CD1c-positive myeloid dendritic cell (primary cell): ENCODE measurements around the gene DOCK1.

Source experiments
- DNase-seq: peaks from one replicate; pipeline ENCODE4 v3.0.0-alpha.2; 2016; ENCODE audit errors: extremely low spot score

The DOCK1 gene

GRCh38 chr10:127085957-127086356, 180.7 kb downstream of the DOCK1 start:
- DNase-seq = no peak

DNA sequence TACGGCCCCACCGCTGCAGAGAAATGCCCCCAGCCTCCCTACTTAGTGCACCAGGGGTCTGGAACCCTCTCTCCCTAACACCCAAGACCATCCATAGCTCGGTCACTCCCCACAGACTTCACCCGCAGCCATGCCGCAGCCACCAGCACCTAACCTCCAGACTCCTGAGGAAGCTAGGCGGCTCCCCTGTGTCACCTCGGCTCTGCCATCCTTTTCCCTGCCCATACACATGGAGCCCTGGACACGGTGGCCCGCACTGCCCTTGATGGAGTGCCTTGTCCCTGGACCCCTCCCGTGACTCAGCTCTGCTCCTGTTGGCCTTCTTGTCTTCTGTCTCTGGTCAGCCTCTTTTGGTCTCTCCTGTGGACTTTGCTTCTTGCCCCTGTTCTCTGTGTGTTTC, 183.7 kb downstream of the DOCK1 start:
- no peak for DNase-seq

- no peak for DNase-seq
Observed at GRCh38 chr10:127089446-127089845, 184.2 kb downstream of the DOCK1 start.

- DNase-seq = no peak
Observed at GRCh38 chr10:127090138-127090537, 184.9 kb downstream of the DOCK1 start.

GRCh38 chr10:127091354-127091753, 186.1 kb downstream of the DOCK1 start:
- DNase-seq = no peak

GRCh38 chr10:127092916-127093315, 187.7 kb downstream of the DOCK1 start:
- DNase-seq = no peak

DNA sequence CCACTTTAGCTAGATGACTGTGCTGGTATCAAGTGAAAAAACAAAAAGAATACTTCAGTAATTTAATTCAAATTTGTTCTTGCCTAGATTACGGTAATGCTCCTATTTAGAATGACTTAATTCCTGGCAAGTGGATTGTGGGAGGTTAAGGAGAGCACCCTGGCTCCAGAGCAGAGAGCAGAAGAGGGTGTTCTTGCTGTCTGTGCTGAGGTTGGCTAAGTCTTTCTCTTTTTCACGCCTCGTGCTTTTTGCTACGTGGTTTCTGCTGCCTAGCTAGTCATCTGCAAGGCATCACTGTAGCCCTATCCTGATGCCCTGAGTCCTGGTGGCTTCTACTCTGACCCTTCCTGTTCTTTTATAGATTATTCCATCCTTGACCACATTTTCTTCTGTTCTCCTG, 189.8 kb downstream of the DOCK1 start:
- DNase-seq = no peak

- no peak for DNase-seq
Observed at GRCh38 chr10:127100983-127101615, 195.9 kb downstream of the DOCK1 start.

DNA sequence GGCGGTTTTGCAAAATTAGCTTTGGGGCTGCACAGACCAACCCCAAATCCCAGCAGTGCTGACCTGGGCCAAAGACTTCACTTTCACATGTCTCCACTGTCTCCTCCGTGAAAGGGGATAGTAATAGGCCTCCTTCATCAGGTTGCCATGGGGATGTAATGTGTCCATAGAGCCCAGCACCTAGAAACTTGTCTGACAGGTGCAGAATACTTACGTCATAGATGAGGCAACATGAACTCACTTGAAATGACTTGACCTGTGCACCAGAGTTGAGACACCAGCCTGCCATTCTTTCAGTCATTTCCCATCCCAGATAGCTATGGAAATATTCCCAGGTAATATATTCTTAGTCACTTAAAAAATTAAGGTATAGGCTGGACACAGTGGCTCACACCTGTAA, 196.9 kb downstream of the DOCK1 start:
- DNase-seq = no peak

DNA sequence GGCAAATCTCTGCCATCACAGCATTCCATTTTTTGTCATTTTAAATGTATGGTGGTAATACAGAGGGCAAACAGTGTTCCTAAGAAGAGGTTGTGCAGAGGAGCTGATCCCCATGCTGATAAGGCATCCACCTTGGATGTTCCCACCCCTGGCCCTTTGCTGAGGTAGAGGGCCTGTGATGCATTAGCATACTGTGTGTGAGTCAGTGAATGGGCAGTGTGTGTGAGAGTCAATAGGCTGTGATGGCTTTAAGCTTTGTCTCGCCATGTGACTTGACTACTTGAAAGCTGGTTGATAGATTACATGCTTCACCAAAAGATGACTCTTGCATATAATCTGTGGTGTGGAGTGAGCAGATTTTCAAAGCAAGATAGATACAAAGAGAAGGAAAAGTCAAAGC, 209.9 kb downstream of the DOCK1 start:
- DNase-seq = no peak

DNA sequence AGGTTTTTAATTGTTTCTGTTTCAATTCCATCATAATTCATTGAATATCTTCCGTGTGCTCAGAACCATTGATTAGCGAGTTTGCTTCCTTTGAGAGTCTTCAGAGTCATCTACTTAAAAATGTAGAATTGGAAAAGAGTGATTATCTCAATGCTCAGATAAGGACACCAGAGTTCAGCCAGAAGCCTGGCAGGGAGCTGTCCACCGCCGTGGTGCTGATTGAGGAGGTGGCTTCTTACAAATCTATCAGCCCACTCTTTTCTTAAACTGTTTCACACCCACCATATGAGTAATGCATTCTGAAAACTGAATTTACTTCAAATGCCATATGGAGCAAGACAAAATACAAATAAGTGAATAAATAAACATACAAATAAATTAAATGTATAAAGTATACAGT, 211.9 kb downstream of the DOCK1 start:
- peak; percentile 35 for DNase-seq

DNA sequence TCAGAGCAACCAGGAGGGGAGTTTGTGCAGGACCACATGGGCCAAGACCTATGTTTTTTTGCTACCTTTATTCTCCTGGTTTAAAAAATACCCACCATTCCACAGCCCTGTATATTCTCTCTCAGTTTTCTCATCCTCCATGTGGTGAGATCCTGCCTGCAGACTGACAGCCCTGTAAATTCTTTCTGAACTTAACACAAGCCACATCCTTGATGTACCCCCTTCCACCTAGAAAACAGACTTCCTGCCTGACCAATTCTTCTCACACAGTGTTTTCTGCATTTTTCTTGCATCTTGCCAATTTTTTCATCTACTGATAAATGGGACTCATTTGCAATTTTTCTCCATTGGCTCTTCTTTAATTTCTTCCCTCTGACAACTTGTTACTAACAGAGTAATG, 212.8 kb downstream of the DOCK1 start:
- DNase-seq = no peak

- DNase-seq = no peak
Observed at GRCh38 chr10:127119936-127120335, 214.7 kb downstream of the DOCK1 start.

DNA sequence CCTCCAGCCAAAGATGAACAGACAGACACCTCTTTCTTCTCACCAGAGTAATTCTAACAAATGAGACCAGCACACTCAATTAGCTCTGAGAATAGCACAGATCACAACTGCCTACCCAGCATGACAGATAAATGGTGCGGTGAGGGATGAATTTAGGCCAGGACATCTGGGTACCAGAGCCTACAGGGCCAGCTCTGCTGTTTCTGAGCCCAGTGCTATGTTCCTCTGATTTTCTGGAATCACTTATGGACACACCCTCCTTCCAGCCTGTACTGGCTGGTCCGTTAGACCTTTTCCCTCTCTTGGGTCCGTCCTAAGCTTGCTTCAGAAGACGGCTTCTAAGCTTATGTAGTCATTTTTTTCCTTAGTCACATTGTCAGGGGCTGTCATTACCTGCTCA, 217.6 kb downstream of the DOCK1 start:
- no peak for DNase-seq

- DNase-seq = no peak
Observed at GRCh38 chr10:127123626-127124025, 218.4 kb downstream of the DOCK1 start.

GRCh38 chr10:127125331-127125730, 220.1 kb downstream of the DOCK1 start:
- no peak for DNase-seq

DNA sequence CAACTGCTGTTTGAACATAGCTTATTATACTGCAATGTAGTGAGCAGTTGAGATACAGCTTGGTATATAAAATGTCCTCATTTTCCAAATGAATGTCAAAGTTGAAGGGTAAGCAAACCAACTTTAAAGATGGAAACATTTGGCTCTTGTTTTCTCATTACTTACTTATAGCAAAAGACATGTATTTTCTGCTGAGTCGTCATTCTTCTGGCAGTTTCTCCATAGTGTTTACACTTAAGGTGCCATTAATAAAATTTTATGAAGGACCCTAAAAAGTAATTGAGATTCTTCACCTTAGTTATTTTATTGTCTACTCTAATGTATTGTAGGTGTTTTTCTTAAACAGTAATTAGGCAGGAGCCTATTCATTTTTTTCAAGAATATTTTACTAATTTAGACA, 222.6 kb downstream of the DOCK1 start:
- DNase-seq = no peak

GRCh38 chr10:127129104-127129503, 223.9 kb downstream of the DOCK1 start:
- no peak for DNase-seq

GRCh38 chr10:127132451-127132850, 227.2 kb downstream of the DOCK1 start:
- no peak for DNase-seq

DNA sequence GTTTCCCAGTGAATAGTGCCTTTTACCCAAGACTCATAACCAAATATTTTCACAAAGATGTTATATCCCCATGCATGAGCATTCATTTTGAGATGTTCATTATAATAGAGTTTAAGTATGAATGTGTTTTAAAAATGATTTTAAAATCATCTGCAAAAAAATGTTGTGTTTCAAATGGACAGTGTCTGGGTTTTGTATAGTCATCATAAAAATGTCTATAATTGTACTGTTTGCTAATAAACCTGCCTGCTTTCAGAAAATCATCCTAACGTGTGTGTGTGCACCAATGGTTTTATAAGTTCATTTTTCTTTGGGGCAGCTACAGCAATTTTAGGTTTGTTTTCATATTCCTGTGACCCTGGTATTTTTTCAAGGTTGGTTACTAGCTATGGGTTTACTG, 228.0 kb downstream of the DOCK1 start:
- no peak for DNase-seq

- DNase-seq = no peak
Observed at GRCh38 chr10:127133672-127134500, 228.7 kb downstream of the DOCK1 start.

DNA sequence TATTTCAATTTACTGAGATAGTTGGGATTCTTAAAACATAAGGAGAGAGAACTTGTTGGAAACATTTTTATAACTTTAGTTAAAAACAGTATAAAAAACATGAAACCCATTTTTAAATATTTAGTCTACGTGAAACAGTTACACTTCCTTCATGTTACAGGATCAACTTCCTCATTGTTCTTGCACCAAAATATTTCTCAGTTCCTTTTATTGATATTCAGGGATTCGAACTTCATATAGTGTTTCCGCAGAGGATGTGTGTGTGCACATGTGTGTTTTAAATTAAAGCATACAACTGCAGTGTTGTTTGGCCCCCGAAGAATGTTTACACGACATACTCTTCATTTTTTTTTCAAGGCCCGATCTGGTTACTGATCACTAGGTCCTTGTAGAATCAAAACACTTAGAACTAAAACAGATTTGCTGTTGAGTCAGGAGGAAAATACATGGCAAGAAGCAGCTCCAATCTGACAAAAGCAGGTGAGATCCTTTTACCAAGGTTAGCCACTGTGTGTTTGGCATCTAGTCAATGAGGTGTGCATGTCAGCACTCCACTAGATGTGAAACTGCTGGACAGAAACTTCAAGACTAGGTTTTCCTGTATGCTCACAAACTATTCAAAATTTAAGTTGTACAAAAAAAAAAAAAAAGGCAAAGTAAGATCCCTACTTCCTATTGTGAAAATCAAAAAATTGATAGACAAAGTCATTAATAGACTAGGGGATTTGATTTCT, 230.8 kb downstream of the DOCK1 start:
- DNase-seq = peak; percentile 53

DNA sequence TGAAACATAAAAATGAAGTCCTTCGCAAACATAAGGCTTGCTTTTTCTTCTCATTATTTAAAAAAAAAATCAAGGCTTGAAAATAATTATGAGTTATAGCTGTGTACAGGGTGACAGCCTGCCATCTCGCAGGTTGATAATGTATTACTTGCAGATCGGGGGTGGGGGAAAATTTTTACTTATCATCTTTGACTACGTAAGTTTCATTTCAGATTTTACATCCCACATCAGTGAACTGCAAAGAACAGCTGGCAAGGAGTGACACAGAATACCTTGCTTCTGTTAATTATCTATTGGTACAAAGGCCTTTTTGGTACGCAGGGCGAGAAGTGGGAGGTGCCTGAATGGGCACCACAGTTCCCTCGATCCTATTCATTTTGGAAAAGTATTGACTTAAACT, 232.2 kb downstream of the DOCK1 start:
- DNase-seq = no peak
